NOMO-1 treated with dmso at 0.1 percent for 144 hours (cell line): ENCODE results near the gene MMP14.
"Not testable (repeated sequence)": the region's sequence is repeated elsewhere in the genome, so short reads cannot be mapped to it uniquely, and the experiment has no call there.

Source experiments
- DNase-seq: peaks from one replicate; lab custom pipeline; 2025; ENCODE audit not compliant: unreplicated experiment; lab: John Stamatoyannopoulos, UW

MMP14 gene

DNA sequence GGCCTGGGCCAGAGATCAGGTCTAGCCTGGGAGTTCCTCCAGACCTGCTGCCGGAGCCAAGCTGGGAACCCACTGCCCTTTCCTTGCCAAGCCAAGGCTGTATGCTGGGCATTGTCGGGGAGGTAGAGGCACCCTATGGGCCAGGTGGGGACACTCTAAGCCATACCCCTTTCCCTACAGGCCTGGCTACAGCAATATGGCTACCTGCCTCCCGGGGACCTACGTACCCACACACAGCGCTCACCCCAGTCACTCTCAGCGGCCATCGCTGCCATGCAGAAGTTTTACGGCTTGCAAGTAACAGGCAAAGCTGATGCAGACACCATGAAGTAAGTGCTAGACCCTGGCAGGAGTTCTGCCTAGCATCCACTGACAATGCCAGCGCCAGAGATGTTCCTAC is 4.9 kb downstream of the MMP14 start:
- no peak for DNase-seq

DNA sequence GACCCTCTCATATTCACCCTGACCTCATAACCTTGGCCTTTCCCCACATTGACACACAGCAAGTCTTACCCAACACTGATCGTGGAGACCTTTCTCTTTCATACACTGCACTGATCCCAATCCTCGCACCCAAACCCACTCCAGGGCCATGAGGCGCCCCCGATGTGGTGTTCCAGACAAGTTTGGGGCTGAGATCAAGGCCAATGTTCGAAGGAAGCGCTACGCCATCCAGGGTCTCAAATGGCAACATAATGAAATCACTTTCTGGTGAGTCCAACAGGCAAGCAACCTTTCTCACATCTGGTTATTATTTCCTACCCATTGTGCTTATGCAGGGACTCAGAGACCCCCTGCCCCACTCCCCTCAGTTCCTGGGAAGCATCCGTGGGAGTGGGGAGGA is 5.4 kb downstream of the MMP14 start:
- no peak for DNase-seq

DNA sequence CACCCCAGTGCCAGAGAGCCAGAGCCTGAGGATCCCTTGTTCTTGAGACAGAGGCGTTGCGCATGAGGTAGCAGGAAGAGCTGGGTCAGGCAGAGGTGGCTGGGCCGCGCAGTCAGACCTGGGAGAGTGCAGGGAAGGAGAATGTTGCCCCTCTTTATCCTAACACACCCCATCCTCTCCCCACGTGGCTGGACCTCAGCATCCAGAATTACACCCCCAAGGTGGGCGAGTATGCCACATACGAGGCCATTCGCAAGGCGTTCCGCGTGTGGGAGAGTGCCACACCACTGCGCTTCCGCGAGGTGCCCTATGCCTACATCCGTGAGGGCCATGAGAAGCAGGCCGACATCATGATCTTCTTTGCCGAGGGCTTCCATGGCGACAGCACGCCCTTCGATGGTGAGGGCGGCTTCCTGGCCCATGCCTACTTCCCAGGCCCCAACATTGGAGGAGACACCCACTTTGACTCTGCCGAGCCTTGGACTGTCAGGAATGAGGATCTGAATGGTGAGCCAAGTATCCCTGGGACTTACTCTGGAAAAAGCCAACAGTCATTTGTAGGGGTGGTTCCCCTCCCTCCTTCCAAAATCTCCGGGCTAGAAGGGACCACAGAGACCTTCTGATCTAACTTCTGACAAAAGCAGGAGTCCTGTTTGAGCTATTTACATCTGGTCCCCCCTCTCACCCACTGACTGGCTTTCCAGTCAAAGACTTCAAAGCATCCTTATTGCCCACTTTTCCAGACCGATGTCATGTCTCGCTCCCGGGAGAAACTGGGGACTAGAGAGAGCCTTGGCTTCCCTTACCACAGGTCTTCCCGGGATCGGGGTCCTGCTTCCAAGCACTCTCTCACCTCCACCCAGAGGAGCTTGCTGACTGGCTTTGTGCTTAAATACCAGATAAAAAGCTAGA is 6.1 kb downstream of the MMP14 start:
- DNase-seq: no peak

DNA sequence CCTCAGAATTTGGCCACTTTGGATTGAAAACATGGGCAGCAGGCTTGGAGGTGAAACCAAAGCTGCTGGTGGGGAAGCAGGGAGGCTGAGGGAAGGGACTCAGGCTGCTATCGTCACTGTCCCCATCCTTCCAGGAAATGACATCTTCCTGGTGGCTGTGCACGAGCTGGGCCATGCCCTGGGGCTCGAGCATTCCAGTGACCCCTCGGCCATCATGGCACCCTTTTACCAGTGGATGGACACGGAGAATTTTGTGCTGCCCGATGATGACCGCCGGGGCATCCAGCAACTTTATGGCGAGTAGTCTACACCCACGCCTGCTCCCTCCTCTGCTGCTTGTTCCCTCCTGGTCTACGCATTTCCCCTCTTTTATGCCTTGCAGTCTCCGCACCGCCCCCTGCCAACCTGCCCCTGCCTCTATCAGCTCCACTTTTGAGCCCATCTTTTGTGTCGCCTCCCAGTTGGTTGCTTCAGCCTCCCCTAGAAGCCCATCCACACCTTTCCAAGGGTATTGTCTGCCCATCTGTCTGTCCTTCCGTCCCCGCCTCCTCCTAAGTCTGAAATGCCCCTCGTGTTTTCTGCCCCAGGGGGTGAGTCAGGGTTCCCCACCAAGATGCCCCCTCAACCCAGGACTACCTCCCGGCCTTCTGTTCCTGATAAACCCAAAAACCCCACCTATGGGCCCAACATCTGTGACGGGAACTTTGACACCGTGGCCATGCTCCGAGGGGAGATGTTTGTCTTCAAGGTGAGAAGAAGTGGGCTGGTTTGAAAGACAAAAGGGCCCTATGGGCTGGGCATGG is 6.9 kb downstream of the MMP14 start:
- no peak for DNase-seq

DNA sequence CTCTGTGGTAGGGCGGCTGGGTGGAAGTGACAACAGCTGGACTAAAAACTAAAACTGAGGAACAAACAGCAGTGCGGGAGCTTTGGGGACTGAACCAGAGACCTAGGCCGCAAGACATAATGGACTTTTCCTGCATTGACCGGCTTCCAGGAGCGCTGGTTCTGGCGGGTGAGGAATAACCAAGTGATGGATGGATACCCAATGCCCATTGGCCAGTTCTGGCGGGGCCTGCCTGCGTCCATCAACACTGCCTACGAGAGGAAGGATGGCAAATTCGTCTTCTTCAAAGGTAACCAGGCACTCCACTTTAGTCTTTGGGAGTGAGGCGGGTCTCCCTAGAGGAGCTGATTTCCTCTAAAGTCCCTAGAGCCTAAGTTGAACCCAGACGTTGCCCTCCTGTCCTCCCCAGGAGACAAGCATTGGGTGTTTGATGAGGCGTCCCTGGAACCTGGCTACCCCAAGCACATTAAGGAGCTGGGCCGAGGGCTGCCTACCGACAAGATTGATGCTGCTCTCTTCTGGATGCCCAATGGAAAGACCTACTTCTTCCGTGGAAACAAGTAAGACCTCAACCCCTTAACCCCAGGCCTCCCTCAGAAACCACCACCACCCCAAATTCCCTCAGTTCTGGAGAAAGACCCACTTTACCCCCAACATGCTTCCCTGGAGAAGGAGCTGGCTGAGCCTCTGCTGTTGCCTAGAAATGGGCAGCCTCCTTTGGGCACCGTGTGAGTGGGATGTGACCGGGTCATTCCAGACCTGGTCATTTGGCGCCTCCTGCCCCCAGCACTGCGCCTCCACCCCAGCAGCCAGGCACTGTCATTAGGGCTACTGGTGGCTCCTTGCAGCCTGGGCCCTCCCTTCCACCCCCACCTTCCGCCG is 8.1 kb downstream of the MMP14 start:
- no peak for DNase-seq

DNA sequence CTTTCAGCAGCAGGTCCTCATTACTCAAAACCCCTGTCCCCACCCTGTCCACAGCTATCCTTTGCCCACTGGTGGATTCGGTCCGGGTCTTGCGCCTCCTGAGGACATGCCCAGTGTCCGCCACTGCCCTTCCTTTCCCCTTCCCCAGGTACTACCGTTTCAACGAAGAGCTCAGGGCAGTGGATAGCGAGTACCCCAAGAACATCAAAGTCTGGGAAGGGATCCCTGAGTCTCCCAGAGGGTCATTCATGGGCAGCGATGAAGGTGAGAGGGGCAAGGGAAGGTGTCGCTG is 8.7 kb downstream of the MMP14 start:
- no peak for DNase-seq

DNA sequence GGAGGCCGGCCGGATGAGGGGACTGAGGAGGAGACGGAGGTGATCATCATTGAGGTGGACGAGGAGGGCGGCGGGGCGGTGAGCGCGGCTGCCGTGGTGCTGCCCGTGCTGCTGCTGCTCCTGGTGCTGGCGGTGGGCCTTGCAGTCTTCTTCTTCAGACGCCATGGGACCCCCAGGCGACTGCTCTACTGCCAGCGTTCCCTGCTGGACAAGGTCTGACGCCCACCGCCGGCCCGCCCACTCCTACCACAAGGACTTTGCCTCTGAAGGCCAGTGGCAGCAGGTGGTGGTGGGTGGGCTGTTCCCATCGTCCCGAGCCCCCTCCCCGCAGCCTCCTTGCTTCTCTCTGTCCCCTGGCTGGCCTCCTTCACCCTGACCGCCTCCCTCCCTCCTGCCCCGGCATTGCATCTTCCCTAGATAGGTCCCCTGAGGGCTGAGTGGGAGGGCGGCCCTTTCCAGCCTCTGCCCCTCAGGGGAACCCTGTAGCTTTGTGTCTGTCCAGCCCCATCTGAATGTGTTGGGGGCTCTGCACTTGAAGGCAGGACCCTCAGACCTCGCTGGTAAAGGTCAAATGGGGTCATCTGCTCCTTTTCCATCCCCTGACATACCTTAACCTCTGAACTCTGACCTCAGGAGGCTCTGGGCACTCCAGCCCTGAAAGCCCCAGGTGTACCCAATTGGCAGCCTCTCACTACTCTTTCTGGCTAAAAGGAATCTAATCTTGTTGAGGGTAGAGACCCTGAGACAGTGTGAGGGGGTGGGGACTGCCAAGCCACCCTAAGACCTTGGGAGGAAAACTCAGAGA is 9.6 kb downstream of the MMP14 start:
- DNase-seq: no peak

DNA sequence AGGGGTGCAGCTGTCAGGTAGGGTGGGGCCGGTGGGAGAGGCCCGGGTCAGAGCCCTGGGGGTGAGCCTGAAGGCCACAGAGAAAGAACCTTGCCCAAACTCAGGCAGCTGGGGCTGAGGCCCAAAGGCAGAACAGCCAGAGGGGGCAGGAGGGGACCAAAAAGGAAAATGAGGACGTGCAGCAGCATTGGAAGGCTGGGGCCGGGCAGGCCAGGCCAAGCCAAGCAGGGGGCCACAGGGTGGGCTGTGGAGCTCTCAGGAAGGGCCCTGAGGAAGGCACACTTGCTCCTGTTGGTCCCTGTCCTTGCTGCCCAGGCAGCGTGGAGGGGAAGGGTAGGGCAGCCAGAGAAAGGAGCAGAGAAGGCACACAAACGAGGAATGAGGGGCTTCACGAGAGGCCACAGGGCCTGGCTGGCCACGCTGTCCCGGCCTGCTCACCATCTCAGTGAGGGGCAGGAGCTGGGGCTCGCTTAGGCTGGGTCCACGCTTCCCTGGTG is 10.5 kb downstream of the MMP14 start:
- DNase-seq: no peak

DNA sequence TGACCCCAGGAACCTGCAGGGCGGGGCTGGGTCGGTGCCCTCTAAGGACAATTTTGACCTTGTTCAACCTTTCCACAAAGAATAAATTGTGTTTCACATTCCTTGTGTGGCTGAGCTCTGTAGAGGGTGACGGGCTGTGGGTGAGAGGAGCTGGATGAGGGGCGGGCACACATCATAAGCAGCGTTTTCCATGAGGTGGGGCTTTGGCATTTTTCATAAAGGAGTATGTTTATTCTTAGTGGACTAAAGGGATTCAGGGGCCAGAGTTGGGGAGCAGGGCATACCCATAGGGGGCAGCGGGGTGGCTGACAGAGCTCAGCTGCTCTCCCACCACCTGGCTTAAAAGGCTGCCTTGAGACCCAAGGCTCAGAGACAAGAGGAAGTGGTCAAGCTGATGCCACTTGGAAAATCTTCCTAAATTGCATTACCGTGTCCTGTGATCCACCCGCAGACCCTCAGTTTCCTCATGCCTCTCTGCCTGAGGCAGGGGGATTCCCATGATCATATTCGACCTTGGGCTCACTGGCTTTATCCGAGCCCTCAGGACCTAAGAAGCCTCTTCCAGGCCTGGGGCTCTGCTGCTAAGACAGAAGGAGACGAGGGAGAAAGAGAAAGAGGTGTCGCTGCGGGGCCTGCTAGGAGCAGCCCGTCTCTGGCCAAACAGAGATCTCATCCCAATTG is 11.4 kb downstream of the MMP14 start:
- DNase-seq: no peak

DNA sequence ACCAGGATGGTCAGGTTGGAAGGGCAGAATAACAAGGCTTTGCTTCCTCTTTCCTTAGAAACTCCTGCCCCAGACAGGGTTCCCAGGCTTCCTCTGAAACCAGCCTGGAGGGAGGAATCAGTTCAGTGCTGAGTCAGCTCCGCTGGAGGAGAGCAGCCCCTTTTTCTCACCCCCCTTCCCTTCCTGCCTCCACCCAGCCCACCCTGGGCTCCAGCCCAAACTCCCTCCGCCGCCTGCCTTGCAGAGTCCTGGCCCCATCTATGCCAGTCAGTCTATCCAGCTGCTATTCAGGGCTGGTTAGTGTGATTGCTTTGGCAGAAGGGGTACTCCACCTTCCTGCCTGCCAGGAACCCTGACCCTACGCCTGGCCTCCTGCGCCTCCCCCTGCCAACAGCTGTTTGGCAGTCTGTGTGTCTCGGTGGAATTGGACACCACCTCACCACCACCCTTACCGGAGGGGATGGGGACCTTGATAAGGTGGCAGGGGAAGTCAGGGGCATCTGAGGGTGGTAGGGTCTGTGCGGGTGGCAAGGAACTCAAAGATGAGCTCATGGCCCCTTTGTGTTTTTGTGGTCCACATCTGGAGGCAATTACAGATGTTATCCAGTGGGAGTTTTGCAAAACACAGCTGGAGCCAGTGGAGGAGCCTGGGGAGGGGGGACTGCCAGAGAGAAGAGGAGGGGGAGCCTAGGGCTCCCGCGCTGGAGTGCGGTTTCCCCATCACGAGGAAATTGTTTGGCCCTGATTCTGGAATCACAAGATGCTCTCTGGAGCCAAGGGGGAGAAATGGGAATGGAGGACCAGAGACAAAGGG is 12.2 kb downstream of the MMP14 start:
- DNase-seq: no peak

DNA sequence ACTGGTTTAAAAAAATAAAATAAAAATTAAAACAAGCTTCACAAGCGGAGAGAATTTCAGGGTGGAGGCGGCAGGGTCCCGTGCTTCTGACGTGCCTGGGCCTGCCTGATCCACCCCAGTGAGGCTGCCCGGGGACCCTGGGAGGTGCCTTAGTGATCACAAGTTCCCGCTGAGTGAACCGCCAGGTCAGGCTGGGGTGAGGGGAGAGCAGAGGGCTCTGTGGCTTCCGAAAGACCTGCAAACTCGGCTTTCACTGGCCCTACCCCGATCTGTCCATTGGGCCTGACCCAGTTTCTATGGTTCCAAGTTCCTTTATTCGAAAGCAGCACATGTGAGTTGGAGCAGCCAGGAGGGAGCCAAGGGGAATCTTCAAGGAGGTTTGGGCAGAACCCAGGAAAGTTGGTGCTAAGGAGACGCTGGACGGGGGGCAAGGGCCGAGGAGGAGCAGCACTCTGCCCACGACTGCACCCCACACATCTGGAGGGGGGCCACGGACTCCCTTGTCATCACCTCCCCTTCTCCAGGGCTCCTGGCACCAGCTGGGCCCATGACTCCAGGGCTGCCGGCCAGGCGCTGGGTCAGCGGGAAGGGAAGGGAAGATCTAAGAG is 12.9 kb downstream of the MMP14 start:
- no peak for DNase-seq

DNA sequence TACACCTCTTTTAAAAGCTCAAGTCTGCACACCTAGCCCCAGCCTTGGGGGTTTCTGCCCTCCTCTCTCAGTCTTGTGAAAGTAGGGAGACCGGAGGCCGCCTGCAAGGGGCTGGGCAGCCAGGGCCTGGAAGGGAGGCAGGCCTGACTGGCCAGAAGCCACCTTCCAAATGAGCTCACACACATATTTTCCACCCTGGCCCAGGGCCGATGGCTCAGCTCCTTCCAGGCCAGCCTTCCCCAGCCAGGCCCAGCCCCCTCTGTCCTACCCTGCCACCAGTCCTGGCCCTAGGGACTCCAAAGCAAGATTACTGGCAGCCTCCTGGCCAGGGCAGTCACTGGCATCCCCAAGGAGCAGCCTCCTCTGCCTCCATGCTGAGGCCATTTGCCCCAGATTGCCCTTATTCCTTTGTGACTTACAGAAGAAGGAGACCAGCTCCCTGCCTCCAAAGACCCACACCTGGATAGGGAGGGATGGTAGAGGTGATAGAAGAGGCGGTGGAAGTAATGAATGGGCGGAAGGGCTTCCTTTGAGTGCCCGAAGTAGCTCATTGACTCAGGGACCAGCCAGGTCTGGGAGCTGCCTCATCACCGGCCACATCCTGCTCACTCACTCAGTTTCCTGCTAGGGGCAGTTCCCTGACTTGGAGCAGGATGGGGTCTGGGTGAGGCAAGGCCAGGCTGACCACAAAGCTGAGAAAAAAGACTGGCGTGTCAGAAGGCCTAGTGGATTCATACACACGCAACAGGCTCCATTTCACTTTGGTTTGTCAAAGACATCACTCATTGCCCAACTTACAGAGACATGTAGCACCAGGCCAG is 14.8 kb downstream of the MMP14 start:
- peak; percentile 50 for DNase-seq

DNA sequence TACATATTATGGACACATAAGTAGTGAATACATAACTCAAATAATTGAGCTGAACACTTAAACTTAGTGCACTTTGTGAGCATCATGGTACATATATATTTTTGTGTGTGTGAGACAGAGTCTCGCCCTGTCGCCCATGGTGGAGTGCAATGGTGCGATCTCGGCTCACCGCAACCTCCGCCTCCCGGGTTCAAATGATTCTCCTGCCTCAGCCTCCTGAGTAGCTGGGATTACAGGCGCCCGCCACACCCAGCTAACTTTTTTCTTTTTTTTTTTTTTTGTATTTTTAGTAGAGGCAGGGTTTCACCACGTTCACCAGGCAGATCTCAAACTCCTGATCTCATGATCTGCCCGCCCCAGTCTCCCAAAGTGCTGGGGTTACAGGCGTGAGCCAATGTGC is 15.8 kb downstream of the MMP14 start:
- DNase-seq: not testable (repeated sequence)

DNA sequence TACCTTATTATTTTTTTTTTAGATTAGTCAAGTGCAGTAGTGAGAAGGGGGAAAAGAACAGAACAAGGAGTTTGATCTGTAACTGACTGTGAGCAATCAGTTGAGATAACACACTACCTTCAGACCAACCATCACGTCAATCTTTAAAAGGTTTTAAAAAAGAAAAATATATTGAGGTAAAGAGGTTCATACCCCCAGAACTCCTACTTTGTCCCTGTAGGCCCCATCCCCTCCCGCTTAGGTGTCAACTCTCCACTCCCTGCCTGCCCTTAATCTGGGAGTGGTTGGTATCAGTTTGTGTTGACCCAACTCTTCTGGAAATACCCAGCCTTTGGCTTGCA is 16.2 kb downstream of the MMP14 start:
- no peak for DNase-seq

DNA sequence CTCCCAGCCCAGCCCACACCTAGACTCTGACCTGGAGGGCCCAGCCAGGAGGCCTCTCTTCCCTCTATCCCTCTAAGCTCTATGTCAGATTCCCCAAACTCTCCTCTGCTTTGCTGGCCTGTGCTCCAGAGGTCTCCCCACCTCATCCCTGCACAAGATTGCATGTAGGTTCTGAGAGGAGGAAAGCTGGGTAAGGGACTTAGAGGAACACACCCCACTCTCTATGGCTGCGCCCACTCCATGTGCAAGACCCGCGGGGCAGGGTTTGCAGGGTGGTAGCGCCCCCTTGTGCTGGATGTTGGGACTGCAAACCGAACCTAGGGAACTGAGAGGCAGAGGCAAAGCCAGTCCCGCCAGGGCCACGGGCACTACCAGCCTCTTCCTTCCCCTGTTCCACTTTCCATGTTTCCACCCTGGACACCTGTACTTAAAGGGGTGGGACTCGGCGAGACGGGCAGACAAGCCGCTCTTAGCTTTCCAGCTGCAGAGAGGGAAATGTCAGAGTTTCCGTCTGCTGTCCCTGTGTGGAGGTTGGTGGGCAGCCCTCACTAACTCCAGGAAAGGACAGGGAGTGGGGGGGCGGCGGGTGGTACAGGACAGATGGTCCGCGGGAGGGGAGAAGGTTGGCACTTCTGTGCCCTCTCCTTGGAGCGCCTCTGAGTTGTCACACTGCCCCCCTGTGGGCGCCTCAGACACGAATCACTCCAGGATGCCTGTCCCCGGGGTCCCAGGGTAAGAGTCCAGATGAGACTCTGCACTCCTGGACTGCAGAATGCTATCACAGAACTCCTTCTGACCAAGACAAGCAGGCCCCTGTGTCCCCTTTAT is 16.8 kb downstream of the MMP14 start:
- peak; percentile 56 for DNase-seq

DNA sequence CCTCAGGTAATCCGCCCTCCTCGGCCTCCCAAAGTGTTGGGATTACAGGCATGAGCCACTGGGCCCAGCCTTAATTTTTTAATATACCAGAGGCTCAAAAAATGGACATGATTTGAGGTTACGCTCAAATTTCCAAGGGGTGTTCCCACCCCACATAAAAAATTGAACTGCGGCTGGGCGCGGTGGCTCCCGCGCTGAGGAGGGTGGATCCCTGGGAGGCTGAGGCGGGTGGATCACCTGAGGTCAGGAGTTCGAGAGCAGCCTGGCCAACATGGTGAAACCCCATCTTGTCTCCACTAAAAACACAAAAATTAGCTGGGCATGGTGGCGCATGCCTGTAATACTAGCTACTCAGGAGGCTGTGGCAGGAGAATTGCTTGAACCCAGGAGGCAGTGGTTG is 17.9 kb downstream of the MMP14 start:
- not testable (repeated sequence) for DNase-seq
